NCI-H2196 (cell line): Measurements from ENCODE around the gene CCDC91.
"Not testable (repeated sequence)": the region's sequence is repeated elsewhere in the genome, so short reads cannot be mapped to it uniquely, and the experiment has no call there.

Experiments used
- DNase-seq: peaks from one replicate; lab custom pipeline; 2025; ENCODE audit not compliant: unreplicated experiment; lab: John Stamatoyannopoulos, UW

Gene CCDC91

GRCh38 chr12:28231248-28231647 is 41.0 kb downstream of the CCDC91 start:
- no peak for DNase-seq

DNA sequence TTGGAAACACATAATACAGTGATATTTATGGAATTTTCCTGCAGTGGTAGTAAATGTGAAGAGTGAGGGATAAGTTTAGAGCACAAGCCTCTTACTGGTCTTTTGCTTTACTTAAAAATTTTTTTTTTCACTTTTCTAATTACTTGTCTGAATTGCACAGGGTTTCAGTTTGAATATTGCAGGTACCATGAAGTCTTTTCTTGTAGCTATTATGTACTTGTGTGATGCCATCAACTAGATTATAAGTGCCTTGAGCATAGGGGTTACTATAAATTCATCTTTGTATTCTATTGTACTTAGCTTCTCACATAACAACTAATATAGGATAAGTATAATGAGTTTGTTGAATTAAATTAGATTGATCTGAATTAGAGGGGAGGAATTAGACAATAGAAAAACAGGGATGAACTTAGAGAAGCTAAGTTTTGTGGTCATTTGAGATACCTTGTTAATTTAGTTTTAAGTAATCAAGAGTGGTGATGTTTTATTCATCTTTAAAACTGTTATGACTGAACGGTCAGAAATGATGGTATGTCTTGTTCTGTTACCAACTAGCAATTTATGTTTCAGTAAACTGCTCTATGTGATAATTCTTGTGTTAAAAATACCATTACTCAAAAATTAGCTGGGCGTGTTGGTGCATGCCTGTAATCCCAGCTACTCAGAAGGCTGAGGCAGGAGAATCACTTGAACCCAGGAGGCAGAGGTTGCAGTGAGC is 42.1 kb downstream of the CCDC91 start:
- no peak for DNase-seq

- no peak for DNase-seq
These were observed 44.2 kb downstream of the CCDC91 start for GRCh38 chr12:28234444-28234843.

- DNase-seq, result no peak
These were observed 44.8 kb downstream of the CCDC91 start for GRCh38 chr12:28235015-28235414.

DNA sequence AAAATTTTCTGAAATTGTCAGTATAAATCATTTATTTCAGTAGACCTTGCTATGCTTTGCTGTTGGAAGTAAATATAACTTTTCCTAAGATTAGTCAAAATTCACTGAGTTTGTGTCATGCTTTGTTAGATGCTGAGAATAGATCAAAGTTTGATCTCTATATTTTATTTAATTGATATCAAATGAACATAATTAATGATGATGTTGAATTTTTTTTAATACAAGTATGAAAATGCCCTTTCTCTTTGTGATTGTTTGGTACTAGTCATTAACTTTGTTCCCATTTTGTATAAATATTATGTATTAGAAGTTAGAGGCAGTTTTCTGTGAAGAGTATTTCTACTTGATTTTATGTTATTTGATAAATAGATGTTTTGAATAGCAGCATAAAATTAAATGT is 45.7 kb downstream of the CCDC91 start:
- no peak for DNase-seq

- no peak for DNase-seq
These were observed 47.2 kb downstream of the CCDC91 start for GRCh38 chr12:28237423-28237822.

- DNase-seq, result no peak
These were observed 49.7 kb downstream of the CCDC91 start for GRCh38 chr12:28239918-28240317.

DNA sequence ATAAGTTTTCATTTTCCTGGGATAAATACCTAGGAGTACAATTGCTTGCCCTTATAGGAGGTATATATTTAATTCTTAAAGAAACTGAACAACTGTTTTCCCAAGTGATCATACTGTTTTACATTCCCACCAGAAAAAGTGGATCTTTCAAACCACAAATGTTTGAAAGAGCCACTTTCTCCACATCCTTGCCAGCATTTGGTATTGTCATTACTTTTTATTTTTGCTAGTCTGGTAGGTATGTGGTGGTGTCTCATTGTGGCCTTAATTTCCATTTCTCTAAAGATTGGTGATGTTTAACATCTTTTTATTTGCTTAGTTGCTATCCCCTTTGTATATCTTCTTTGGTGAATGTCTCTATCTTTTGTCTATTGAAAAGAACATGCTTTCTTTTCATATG is 50.6 kb downstream of the CCDC91 start:
- no peak for DNase-seq

- DNase-seq, result peak; percentile 65
These were observed 51.9 kb downstream of the CCDC91 start for GRCh38 chr12:28242129-28242495.

DNA sequence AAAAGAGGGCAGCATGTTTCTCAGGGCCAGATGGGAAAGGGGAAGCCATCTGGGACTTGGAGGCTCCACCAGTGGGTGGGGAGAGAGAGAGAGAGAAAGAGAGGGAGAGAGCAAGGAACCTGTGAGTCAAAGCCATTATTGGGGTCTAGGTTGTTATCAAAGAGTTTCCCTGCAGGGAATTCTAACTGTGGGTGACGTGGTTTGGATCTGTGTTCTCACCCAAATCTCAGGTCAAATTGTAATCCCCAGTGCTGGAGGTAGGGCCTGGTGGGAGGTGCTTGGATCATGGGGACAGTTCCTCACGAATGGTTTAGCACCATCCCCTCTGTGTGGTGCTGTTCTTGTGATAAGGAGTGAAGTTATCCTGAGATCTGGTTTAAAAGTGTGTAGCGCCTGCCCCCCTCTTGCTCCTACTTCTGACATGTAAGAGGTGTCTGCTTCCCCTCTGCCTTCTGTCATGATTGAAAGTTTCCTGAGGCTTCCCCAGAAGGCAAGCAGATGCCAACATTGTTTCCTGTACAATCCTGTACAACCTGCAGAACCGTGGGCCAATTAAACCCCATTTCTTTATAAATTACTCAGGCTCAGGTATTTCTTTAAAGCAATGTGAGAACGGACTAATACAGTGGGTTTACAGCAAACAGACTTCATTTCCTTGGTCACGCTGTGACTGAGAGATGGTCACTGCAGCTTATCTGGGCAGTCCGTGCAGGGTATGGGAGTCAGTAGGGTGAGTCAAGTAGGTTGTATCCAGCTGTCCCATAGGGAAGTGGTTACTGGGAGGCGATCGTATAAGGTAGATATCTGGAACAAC is 52.4 kb downstream of the CCDC91 start:
- no peak for DNase-seq

DNA sequence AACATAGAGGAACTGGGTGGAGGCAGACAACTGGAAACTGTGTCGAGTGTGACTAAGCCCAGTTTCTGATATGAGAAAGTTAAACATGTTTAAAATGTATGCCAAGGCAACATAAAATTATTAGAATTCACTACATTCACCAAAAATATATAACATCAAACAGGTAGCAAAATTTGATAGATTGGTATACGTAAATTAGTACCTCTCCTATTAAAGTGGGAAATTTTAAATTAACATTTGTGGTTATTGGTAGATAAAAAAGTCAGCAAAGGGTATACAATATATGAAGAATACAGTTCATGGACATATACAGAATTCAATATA is 53.0 kb downstream of the CCDC91 start:
- no peak for DNase-seq

DNA sequence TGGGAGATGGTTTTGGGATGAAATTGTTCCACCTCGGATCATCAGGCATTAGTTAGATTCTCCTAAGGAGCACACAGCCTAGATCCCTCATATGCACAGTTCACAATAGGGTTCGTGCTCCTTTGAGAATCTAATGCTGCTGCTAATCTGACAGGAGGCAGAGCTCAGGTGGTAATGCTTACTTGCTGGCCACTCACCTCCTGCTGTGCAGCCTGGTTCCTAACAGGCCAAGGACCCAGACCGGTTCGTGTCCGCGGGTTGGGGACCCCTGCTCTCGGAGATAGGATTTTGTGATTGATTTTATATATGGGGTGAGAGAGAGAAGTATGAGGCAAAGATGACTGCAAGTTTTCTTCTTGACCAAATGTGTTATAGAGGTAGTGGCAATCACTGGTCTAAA is 57.5 kb downstream of the CCDC91 start:
- DNase-seq, result no peak

DNA sequence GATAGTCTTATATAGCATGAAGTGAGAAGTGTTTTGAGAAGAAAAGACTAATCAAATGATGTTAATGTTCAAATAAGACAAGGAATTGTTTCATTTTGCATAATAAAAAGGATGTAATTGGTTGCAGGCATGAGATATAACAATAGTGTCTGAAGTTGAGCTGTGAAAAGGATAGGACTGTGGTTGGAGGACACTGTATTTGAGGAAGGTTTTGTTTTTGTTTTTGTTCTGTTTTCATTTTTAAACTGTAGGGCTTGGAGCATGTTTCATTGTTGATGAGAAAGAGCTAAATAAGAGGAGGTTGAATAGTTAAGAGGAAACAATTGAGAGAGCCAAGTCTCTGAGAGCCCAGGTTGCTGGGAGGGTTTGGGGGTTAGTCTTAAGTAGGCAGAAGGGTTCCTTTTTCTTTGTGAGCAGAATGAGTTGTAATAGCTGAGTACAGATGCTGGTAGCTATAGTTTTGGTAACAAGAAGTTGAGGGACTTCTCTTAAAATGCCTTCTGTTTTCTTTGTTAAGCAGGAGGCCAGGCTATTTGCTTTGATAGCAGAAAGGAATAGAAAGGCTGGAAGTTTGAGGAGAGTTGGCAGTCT is 58.4 kb downstream of the CCDC91 start:
- no peak for DNase-seq

- DNase-seq, result no peak
These were observed 62.9 kb downstream of the CCDC91 start for GRCh38 chr12:28253161-28253641.

- DNase-seq, result no peak
These were observed 67.2 kb downstream of the CCDC91 start for GRCh38 chr12:28257411-28257810.

- DNase-seq, result no peak
These were observed 68.7 kb downstream of the CCDC91 start for GRCh38 chr12:28258998-28259397.

- no peak for DNase-seq
These were observed 75.3 kb downstream of the CCDC91 start for GRCh38 chr12:28265435-28266042.

DNA sequence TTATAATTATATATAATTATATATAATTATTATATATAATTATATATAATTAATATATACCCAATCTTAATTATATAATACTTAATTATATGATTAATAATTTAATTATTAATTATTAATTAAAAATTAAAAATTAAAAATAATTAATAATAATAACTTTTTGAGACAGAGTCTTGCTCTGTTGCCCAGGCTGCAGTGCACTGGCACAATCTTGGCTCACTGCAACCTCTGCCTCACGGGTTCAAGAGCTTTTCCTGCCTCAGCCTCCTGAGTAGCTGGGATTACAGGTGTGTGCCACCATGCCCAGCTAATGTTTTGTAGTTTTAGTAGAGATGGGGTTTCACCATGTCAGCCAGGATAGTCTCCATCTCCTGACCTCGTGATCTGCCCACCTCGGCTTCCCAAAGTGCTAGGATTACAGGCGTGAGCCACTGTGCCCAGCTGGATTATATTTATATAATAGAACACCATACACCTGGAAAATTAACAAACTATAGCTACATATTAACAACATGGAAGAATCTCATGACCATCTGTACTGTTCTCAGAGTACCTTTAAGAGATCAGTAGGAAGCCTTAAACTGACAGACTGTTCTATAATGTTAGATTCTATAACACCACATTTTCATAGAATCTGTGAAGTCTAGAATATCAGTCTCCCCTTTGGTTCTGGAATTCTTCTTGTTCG is 77.8 kb downstream of the CCDC91 start:
- DNase-seq, result not testable (repeated sequence)

DNA sequence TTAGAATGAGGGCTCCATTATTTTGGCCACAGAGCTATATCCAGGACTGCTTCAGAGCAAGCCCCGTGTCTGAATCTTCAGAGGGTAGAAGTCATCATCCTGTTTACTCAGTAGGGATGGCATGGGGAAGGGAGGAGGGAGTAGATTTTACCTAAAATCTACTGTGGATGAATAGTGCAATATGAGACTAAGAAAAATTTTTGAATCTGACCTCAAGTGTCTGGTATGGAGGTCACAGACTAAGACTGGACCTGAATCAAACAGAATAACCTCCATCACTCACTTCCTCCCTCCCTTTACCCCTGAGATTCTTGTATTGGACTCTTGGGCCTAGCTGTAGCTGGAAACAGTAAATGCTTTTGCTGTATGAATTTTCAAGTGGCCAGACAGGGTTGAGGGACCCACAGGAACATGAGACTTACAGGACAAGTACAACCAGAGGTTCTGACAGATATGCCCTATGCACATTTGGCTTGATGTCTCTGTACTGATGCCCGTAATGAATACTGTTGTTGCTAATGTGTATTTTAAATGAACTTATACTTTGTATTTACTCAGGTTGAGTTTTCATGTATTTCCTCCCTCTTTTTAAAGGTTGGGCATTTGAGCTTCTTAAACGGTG is 78.5 kb downstream of the CCDC91 start:
- DNase-seq, result no peak

DNA sequence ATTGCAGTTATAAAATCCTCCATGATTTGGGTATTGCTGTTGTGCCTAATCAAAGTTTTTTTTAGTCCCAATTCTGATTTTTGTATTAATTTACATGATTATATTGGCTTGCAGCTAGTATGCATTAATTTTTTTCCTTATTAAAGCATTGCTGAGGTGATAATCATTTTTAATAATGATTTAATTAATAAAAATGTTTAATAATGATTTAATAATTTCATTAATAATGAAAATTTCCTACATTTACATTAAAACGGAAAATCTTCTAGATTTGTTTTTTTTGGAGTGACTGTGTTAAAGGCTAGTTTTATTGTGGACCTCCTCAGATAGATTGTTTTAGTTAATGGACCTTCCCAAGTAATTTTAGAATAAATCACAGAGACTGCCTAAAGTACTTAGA is 79.6 kb downstream of the CCDC91 start:
- DNase-seq, result no peak

GRCh38 chr12:28278499-28278898 is 88.2 kb downstream of the CCDC91 start:
- DNase-seq, result no peak
